ENCODE measurements around the gene FZD10. TPM values are rescaled to one million over a fixed set of nuclear protein-coding genes. Genes with fewer than 3 reads are reported as not detected.

FZD10 gene
- total RNA-seq, 1 donor from 2014 or later = 0.05 TPM

- intact Hi-C loops (cut with micrococcal nuclease) = no loop called here
- Histone ChIP-seq H3K9me3 (replicated peaks) (peaks cover 33% of the 10 kb centered on the region), H3K27ac (replicated peaks) (no peak overlapping the region), H3K36me3 (no peaks in the 10 kb centered on the region), H3K4me1 (no peaks in the 10 kb centered on the region), H3K4me3 (no peak overlapping the region), H3K27me3 (ENCODE audit: low read depth) (peaks cover 70% of the 10 kb centered on the region)
- TF ChIP-seq CTCF (IDR thresholded peaks at IDR 0.05; ENCODE audit: borderline replicate concordance) = no peak
- DNase-seq = no peak
Measured at GRCh38 chr12:130177635-130178242, 15.5 kb downstream of the FZD10 start.

GRCh38 chr12:130178282-130178681 lies 16.0 kb downstream of the FZD10 start:
- H3K36me3 ChIP-seq = no peaks in the 10 kb centered on the region
- no peak overlapping the region for H3K4me3 ChIP-seq
- intact Hi-C loops (cut with micrococcal nuclease) = no loop called here
- no peak for TF ChIP-seq CTCF (IDR thresholded peaks at IDR 0.05; ENCODE audit: borderline replicate concordance)
- DNase-seq = no peak
- H3K4me1 ChIP-seq = no peaks in the 10 kb centered on the region
- peaks cover 68% of the 10 kb centered on the region for H3K27me3 ChIP-seq (ENCODE audit: low read depth)
- H3K27ac ChIP-seq (replicated peaks) = no peak overlapping the region
- H3K9me3 ChIP-seq (replicated peaks) = peaks cover 33% of the 10 kb centered on the region

GRCh38 chr12:130179191-130179590 lies 16.9 kb downstream of the FZD10 start:
- Histone ChIP-seq H3K36me3 (no peaks in the 10 kb centered on the region), H3K27ac (replicated peaks) (no peak overlapping the region), H3K4me1 (no peaks in the 10 kb centered on the region), H3K9me3 (replicated peaks) (peaks cover 33% of the 10 kb centered on the region), H3K4me3 (no peak overlapping the region), H3K27me3 (ENCODE audit: low read depth) (peaks cover 71% of the 10 kb centered on the region)
- DNase-seq = no peak
- TF ChIP-seq CTCF (IDR thresholded peaks at IDR 0.05; ENCODE audit: borderline replicate concordance) = no peak
- intact Hi-C loops (cut with micrococcal nuclease) = no loop called here

GRCh38 chr12:130179621-130180020 lies 17.4 kb downstream of the FZD10 start:
- H3K27me3 ChIP-seq (ENCODE audit: low read depth) = peaks cover 67% of the 10 kb centered on the region
- peaks cover 33% of the 10 kb centered on the region for H3K9me3 ChIP-seq (replicated peaks)
- H3K4me3 ChIP-seq = no peak overlapping the region
- TF ChIP-seq CTCF (IDR thresholded peaks at IDR 0.05; ENCODE audit: borderline replicate concordance) = no peak
- H3K36me3 ChIP-seq = no peaks in the 10 kb centered on the region
- DNase-seq = no peak
- no peak overlapping the region for H3K27ac ChIP-seq (replicated peaks)
- intact Hi-C loops (cut with micrococcal nuclease) = no loop called here
- no peaks in the 10 kb centered on the region for H3K4me1 ChIP-seq

- TF ChIP-seq CTCF (IDR thresholded peaks at IDR 0.05; ENCODE audit: borderline replicate concordance) = no peak
- Histone ChIP-seq H3K27me3 (ENCODE audit: low read depth) (peaks cover 59% of the 10 kb centered on the region), H3K4me1 (no peaks in the 10 kb centered on the region), H3K9me3 (replicated peaks) (peaks cover 27% of the 10 kb centered on the region), H3K4me3 (no peak overlapping the region), H3K27ac (replicated peaks) (no peak overlapping the region), H3K36me3 (no peaks in the 10 kb centered on the region)
- intact Hi-C loops (cut with micrococcal nuclease) = no loop called here
- DNase-seq = no peak
Measured at GRCh38 chr12:130181211-130181610, 18.9 kb downstream of the FZD10 start.

Data from left ventricle myocardium inferior (tissue), 1 donor.